Measurements from ENCODE around the gene NEU4.
"Not testable (repeated sequence)": the region's sequence is repeated elsewhere in the genome, so short reads cannot be mapped to it uniquely, and the experiment has no call there.

Gene NEU4

DNA sequence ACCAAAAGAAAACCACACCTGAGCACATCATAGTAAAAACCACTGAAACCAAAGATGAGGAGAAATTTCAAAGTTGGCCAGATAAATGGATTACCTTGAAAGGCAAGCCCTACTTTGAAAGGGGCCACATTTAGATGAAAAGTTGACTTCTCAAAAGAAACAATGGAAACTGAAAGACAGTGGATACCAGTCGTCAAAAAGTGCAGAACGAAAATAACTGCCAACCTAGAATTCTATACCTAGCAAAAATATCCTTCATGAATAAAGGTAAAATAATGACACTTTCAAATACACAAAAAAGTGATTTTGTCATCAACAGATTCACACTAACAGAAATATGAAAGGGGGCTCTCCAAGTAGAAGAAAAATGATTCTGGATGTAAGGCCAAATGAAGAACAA lies 18.4 kb downstream of the NEU4 start:
- no peak overlapping the region for H3K4me3 ChIP-seq (ENCODE audit: low read depth, low read length)
- no peak for TF ChIP-seq CTCF (IDR thresholded peaks at IDR 0.05; ENCODE audit: control insufficient read depth, extremely low read depth, insufficient read depth)
- DNase-seq (ENCODE audit: low read depth): no peak

GRCh38 chr2:241833101-241833663 lies 24.2 kb downstream of the NEU4 start:
- no peak overlapping the region for H3K4me3 ChIP-seq (ENCODE audit: low read depth, low read length)
- peak; percentile 82 for DNase-seq (ENCODE audit: low read depth)
- TF ChIP-seq CTCF (IDR thresholded peaks at IDR 0.05; ENCODE audit: control insufficient read depth, extremely low read depth, insufficient read depth): no peak

GRCh38 chr2:241833756-241834526 lies 24.9 kb downstream of the NEU4 start:
- not testable (repeated sequence) for DNase-seq (ENCODE audit: low read depth); H3K4me3 ChIP-seq (ENCODE audit: low read depth, low read length)

DNA sequence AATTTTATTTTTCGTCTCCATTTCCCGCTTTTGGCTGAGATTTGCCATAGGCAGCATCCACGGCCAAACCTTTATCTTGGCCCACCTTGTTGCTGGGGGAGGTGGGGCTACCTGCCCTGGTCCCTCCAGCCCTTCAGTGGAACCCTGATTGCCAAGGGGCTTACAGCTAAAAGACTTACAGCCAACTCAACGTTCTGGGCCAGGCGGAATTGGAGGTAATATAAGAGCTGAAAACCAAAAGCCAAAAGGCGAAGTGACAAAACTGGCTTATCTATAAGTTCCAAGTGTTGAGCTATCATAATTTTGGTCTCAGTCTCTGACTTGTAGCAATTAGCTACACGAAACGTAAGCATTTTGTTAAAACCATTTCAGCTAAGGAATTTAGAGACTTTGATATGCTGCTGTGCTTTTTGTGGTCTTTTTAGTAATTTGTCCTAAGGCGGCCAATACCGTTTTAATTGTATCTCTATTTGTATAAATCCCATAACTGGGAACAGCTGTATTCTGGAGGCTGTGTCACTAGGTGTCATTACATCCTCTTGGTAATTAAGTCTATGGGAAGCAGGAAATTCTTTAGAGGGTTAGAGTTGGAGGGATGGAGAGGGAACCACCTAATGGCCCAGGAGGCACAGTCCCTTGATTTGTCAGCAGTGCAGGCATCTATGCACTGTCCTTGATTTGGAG lies 25.7 kb downstream of the NEU4 start:
- no peak for TF ChIP-seq CTCF (IDR thresholded peaks at IDR 0.05; ENCODE audit: control insufficient read depth, extremely low read depth, insufficient read depth)
- H3K4me3 ChIP-seq (ENCODE audit: low read depth, low read length): no peak overlapping the region
- no peak for DNase-seq (ENCODE audit: low read depth)

DNA sequence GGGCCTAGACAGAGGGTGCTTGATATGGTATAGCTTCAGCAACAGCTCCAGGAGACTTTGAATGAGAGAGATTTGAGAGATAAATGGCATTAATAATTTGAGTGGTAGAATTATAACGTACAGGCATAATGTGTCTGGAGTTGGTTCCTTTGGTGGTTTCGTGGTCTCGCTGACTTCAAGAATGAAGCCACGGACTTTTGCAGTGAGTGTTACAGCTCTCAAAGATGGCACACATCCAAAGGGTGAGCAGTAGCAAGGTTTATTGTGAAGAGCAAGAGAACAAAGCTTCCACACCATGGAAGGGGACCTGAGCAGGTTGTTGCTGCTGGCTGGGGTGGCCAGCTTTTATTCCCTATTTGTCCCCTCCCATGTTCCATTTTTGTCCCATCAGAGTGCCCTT lies 26.6 kb downstream of the NEU4 start:
- no peak for TF ChIP-seq CTCF (IDR thresholded peaks at IDR 0.05; ENCODE audit: control insufficient read depth, extremely low read depth, insufficient read depth)
- DNase-seq (ENCODE audit: low read depth): no peak
- no peak overlapping the region for H3K4me3 ChIP-seq (ENCODE audit: low read depth, low read length)

- DNase-seq (ENCODE audit: low read depth): no peak
- no peak overlapping the region for H3K4me3 ChIP-seq (ENCODE audit: low read depth, low read length)
- TF ChIP-seq CTCF (IDR thresholded peaks at IDR 0.05; ENCODE audit: control insufficient read depth, extremely low read depth, insufficient read depth): no peak
These were observed 27.3 kb downstream of the NEU4 start for GRCh38 chr2:241836292-241836691.

DNA sequence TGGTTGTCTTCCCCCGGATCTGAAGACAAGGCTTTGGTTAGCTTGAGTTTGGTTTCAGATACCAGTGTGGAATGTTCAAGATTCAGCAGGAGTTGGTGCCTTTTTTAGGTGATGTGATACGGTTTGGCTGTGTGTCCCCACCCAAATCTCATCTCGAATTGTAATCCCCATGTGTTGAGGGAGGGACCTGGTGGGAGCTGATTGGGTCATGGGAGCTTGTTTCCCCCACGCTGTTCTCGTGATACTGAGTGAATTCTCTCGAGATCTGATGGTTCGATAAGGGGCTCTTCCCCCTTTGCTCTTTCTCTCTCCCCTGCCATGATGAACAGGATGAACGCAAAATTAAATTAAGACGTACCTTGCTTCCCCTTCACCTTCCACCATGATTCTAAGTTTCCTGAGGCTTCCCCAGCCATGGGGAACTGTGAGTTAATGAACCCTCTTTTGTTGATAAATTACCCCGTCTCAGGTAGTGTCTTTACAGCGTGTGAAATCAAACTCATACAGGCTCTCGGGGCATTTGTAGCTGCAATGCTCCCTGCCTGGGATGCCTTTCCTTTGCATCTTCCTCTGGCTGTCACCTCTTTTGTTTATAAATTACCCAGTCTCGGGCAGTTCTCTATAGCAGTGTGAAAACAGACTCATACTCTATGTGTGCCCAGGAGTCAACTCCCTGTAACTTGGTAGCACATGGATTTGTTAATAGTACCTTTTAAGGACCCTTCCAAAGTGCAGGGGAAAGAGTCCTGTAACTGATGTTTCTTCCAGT lies 28.4 kb downstream of the NEU4 start:
- H3K4me3 ChIP-seq (ENCODE audit: low read depth, low read length): no peak overlapping the region
- no peak for DNase-seq (ENCODE audit: low read depth)
- TF ChIP-seq CTCF (IDR thresholded peaks at IDR 0.05; ENCODE audit: control insufficient read depth, extremely low read depth, insufficient read depth): no peak
